ENCODE measurements around the gene MRPS33.

MRPS33 gene

GRCh38 chr7:141014524-141015395 is at the start of gene MRPS33:
Gene MRPS33 (minus strand): TSS chr7:141014952. CDS start chr7:141010633, 4,319 bp downstream.
- in situ Hi-C loops (cut with MboI; ENCODE audit: low pct_unique_long_range_greater_than_20kb, low sequenced_read_pairs, unreplicated experiment): no loop called here
- DNase-seq (ENCODE audit: low spot score): peak; percentile 91
- TF ChIP-seq, protein P1, sequence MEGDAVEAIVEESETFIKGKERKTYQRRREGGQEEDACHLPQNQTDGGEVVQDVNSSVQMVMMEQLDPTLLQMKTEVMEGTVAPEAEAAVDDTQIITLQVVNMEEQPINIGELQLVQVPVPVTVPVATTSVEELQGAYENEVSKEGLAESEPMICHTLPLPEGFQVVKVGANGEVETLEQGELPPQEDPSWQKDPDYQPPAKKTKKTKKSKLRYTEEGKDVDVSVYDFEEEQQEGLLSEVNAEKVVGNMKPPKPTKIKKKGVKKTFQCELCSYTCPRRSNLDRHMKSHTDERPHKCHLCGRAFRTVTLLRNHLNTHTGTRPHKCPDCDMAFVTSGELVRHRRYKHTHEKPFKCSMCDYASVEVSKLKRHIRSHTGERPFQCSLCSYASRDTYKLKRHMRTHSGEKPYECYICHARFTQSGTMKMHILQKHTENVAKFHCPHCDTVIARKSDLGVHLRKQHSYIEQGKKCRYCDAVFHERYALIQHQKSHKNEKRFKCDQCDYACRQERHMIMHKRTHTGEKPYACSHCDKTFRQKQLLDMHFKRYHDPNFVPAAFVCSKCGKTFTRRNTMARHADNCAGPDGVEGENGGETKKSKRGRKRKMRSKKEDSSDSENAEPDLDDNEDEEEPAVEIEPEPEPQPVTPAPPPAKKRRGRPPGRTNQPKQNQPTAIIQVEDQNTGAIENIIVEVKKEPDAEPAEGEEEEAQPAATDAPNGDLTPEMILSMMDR (IDR thresholded peaks at IDR 0.05; ENCODE audit: extremely low read depth, insufficient read depth, missing control alignments): peak; percentile 91

- DNase-seq (ENCODE audit: low spot score): no peak
- TF ChIP-seq, protein P1 (IDR thresholded peaks at IDR 0.05; ENCODE audit: extremely low read depth, insufficient read depth, missing control alignments): no peak
- in situ Hi-C loops (cut with MboI; ENCODE audit: low pct_unique_long_range_greater_than_20kb, low sequenced_read_pairs, unreplicated experiment): no loop called here
These were observed 43.0 kb upstream of the MRPS33 start for GRCh38 chr7:141057788-141058187.

DNA sequence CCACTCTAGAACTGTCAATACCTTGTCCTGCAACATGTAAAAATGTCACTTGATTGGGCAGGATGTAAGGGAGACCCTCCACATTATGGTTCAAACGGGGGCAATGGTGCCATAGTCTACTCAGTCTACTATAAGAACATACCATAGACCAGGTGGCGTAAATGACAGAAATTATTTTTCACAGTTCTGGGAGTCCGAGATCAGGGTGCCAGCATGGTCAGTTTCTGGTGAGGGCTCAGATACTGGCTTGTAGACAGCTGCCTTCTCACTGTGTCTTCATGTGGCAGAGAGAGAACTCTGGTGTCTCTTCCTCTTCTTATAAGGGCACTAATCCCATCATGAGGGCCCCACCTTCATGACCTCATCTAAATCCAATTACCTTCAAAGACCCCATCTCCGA is 40.4 kb upstream of the MRPS33 start:
- in situ Hi-C loops (cut with MboI; ENCODE audit: low pct_unique_long_range_greater_than_20kb, low sequenced_read_pairs, unreplicated experiment): no loop called here
- no peak for DNase-seq (ENCODE audit: low spot score)
- TF ChIP-seq, protein P1 (IDR thresholded peaks at IDR 0.05; ENCODE audit: extremely low read depth, insufficient read depth, missing control alignments): no peak

DNA sequence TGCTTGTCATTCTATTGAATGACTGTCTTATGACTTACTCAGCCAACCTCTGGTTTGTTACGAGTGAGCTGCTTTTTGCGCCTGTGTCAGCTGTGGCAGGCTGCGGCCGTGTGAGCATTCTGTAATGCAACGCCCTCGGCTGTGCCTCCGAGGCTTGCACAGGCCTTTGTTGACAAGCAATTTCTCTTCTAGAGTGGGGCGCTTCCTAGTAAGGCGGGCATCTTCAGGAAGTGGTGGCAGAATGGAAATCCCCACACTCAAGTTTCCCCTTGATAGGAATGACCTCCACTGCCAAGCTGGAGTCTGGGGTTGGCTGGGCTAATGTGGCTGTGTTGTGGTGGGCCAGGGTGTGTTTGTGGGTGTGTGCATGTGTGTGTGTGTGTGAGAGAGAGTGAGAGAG is 38.9 kb upstream of the MRPS33 start:
- DNase-seq (ENCODE audit: low spot score): no peak

DNA sequence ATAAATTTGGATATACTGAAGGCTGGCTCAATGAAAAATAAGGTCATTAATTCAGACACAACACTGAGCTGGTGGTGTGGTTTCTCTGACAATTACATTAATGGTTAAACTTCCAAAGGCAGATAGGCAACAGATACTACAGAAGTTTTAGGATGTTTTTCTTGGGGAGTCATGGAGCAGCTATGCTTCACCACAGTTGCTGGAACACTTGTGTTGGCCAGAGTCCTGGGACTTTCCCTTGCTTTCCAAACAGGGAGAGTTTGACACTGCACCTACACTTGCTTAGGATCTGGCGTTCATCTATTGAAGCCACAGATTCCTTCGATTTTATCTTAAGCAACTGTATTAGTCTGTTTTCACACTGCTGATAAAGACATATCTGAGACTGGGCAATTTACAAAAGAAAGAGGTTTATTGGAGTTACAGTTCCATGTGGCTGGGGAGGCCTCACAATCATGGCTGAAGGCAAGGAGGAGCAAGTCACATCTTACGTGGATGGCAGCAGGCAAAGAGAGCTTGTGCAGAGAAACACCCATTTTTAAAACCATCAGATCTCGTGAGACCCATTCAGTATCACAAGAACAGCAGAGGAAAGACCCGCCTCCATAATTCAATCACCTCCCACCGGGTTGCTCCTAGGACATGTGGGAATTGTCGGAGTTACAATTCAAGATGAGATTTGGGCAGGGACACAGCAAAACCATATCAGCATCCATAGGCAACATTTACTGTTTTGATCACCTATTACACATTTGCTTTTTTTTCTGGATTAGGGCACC is 31.3 kb upstream of the MRPS33 start:
- TF ChIP-seq, protein P1 (IDR thresholded peaks at IDR 0.05; ENCODE audit: extremely low read depth, insufficient read depth, missing control alignments): no peak
- in situ Hi-C loops (cut with MboI; ENCODE audit: low pct_unique_long_range_greater_than_20kb, low sequenced_read_pairs, unreplicated experiment): no loop called here
- DNase-seq (ENCODE audit: low spot score): no peak

More for the DNA sequence above, 38.9 kb upstream of the MRPS33 start:
- in situ Hi-C loops (cut with MboI; ENCODE audit: low pct_unique_long_range_greater_than_20kb, low sequenced_read_pairs, unreplicated experiment): no loop called here
- TF ChIP-seq, protein P1 (IDR thresholded peaks at IDR 0.05; ENCODE audit: extremely low read depth, insufficient read depth, missing control alignments): no peak

- in situ Hi-C loops (cut with MboI; ENCODE audit: low pct_unique_long_range_greater_than_20kb, low sequenced_read_pairs, unreplicated experiment): no loop called here
- no peak for DNase-seq (ENCODE audit: low spot score)
- TF ChIP-seq, protein P1 (IDR thresholded peaks at IDR 0.05; ENCODE audit: extremely low read depth, insufficient read depth, missing control alignments): no peak
These were observed 30.5 kb upstream of the MRPS33 start for GRCh38 chr7:141045126-141045841.

Measured in GM13977 (cell line).